Prostate gland (tissue), 2 donors: ENCODE data around the gene CALM3. TPM values are rescaled to one million over a fixed set of nuclear protein-coding genes. Genes with fewer than 3 reads are reported as not detected.
"Not testable (repeated sequence)": the region's sequence is repeated elsewhere in the genome, so short reads cannot be mapped to it uniquely, and the experiment has no call there.

Source experiments
- DNase-seq: peaks from one replicate; pipeline ENCODE4 v3.0.0-alpha.2; 2019; ENCODE audit warnings: low spot score
- H3K27ac ChIP-seq, 2 donors: fragments of 200-600 bp; sonication (generic); 2 replicates each; pipeline ENCODE4 v1.5.1; 2017 to 2019
- H3K27me3 ChIP-seq: fragments of 200-600 bp; sonication (generic); replicated peaks from 2 replicates; pipeline ENCODE4 v1.5.1; 2019; ENCODE audit not compliant: insufficient read depth
- H3K36me3 ChIP-seq, 2 donors: fragments of 200-600 bp; sonication (generic); 1 replicate in 1 of 2; 2 replicates in 1 of 2; pipeline versions ENCODE4 v1.5.1 to v1.8.1; 2017 to 2019
- H3K4me1 ChIP-seq: fragments of 200-600 bp; sonication (generic); replicated peaks from 2 replicates; pipeline ENCODE4 v1.5.1; 2019
- H3K4me3 ChIP-seq, 2 donors: fragments of 200-600 bp; sonication (generic); 2 replicates each; pipeline ENCODE4 v1.5.1; 2017 to 2019
- H3K9me3 ChIP-seq: fragments of 200-600 bp; sonication (generic); 2 replicates; pipeline ENCODE4 v1.5.1; 2017
- POLR2A ChIP-seq: fragments of 450-650 bp; IDR thresholded peaks from one replicate; pipeline ENCODE4 v1.6.1; 2016; ENCODE audit warnings: antibody characterized with exemption, mild to moderate bottlenecking
- POLR2AphosphoS5 ChIP-seq: sonication (generic); formaldehyde crosslinking; IDR thresholded peaks from one replicate; pipeline ENCODE4 v1.6.1; 2017; ENCODE audit warnings: antibody characterized with exemption
- WGBS: methylation state at CpG from one replicate; pipeline ENCODE4 v1.1.5; 2018; 5-methylcytosine and 5-hydroxymethylcytosine counted together
- intact Hi-C: fragments of 100-400 bp; cut with DNase I; formaldehyde crosslinking; loops from one replicate; pipeline ENCODE4 v1.14.2; 2022
- total RNA-seq, 2 donors: library from RNA; depleted of rRNA; stranded (reverse); fragments of >200 nt; gene quantifications; one replicate each; pipeline ENCODE4 v1.1.0, GENCODE V29; 2016
- TF ChIP-seq, protein P1 (sequence below), 4 experiments: fragments of 200-600 bp in 2 of 4; fragments of 450-650 bp in 2 of 4; sonication (generic) in 2 of 4; IDR thresholded peaks; 1 replicate in 3 of 4; 2 replicates in 1 of 4; pipeline ENCODE4 v1.5.1; 2016 to 2019; ENCODE audit warnings: antibody characterized with exemption in 4 of 4, mild to moderate bottlenecking in 2 of 4, moderate library complexity in 2 of 4

The CALM3 gene
- total RNA-seq, 2 donors from 2014 or later = 166 to 171 TPM

DNA sequence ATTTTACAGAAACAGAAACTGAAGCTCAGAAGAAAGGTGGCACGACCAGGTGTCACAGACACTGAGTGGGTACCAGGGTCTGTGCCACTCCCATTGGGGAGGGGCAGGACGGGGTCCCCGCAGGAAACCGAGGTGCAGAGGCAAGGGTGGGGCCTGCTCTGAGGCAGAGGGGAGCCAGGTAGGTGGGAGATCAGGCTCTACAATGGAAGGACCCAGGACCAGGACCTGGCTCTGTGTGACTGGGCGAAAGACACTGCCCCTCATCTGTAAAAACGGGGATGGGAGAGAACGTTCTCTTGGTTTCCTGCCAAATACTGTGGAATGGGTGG, 21.0 kb downstream of the CALM3 start:
- no peaks in the 10 kb centered on the region for H3K4me1 ChIP-seq
- WGBS = 56% methylated on average over 7 of the region's 7 CpGs
- no peak for TF ChIP-seq POLR2AphosphoS5
- TF ChIP-seq, protein P1, sequence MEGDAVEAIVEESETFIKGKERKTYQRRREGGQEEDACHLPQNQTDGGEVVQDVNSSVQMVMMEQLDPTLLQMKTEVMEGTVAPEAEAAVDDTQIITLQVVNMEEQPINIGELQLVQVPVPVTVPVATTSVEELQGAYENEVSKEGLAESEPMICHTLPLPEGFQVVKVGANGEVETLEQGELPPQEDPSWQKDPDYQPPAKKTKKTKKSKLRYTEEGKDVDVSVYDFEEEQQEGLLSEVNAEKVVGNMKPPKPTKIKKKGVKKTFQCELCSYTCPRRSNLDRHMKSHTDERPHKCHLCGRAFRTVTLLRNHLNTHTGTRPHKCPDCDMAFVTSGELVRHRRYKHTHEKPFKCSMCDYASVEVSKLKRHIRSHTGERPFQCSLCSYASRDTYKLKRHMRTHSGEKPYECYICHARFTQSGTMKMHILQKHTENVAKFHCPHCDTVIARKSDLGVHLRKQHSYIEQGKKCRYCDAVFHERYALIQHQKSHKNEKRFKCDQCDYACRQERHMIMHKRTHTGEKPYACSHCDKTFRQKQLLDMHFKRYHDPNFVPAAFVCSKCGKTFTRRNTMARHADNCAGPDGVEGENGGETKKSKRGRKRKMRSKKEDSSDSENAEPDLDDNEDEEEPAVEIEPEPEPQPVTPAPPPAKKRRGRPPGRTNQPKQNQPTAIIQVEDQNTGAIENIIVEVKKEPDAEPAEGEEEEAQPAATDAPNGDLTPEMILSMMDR (IDR thresholded peaks at IDR 0.05) = no peak
- intact Hi-C loops = no loop called here
- no peaks in the 10 kb centered on the region for H3K36me3 ChIP-seq
- H3K4me3 ChIP-seq = no peak overlapping the region
- H3K27ac ChIP-seq = no peak overlapping the region
- no peaks in the 10 kb centered on the region for H3K9me3 ChIP-seq
- no peak for DNase-seq
- H3K27me3 ChIP-seq = no peaks in the 10 kb centered on the region

DNA sequence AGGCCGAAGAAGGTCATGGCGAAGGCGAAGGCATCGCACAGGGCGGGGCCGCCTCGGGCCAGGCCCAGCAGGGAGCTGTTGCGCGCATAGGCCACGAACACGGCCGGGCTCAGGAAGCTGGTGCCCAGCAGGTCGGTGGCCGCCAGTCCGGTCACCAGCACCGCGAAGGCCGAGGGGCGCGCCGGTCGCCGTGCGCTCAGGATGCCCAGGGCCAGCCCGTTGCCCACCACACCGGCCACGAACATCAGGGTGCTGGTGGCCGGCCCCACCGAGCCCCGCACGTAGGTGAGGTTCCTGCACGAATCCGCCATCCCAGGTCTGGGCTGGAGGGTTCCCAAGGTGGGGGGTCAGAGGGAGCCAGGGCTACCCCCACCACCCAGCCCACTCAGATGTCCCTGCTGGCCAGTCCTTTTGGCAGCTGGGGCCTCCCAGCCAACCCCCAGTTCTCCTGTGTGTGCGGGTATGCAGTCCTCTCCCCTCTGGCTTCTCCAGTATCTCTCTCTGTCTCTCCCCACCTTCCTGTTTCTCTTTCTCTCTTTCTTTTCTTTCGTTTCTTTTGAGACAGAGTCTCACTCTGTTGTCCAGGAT, 22.9 kb downstream of the CALM3 start:
- TF ChIP-seq, protein P1 (IDR thresholded peaks at IDR 0.05) = no peak
- TF ChIP-seq POLR2A (no peak), POLR2AphosphoS5 (no peak)
- no peaks in the 10 kb centered on the region for H3K36me3 ChIP-seq
- no peaks in the 10 kb centered on the region for H3K27me3 ChIP-seq
- H3K4me3 ChIP-seq = no peak overlapping the region
- no peaks in the 10 kb centered on the region for H3K4me1 ChIP-seq
- DNase-seq = no peak
- H3K27ac ChIP-seq = no peak overlapping the region
- 95% methylated on average over 35 of the region's 35 CpGs for WGBS
- intact Hi-C loops = no loop called here
- no peaks in the 10 kb centered on the region for H3K9me3 ChIP-seq

DNA sequence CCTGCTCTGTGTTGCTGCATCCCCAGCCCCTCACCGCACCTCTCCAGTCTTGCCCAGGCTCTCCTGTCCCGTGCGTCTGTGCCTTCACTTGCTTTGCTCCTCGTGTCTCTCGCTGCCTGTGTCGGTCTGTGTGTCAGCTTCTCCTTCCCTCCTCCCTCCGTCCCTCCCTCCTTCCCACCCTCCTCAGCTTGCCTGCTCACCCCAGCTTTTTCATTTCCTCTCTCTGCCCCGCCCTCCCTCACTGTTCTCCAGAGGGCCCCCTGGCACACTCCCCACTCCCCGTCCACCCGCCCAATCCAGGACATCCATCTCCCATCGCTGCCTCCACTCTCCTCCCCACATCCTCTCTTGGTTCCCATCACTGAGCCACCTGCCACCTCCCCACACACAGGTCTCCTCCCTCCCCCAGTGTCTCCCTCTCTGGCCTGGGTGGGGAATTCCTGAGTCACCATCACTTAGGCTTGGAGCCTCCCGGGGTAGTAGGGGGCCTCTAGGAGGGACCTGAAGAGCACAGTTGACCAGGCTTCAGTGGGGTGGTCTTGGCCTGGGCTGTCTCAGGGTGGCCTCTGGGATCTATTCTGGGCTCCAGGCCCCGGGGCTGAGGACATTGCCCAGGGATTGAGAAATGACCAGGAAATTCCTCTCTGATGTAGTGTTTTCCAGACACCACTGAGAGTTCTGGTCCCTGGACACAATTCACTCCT, 24.0 kb downstream of the CALM3 start, which contains the start of gene PTGIR:
Gene PTGIR, minus strand, starts transcription at position 132 of the 704 bp plus-strand sequence. CDS start 864 bp downstream, outside the sequence.
- TF ChIP-seq POLR2A = no peak
- TF ChIP-seq, protein P1 (IDR thresholded peaks at IDR 0.05) = no peak
- TF ChIP-seq POLR2AphosphoS5 = no peak
- WGBS = 26% methylated on average over 13 of the region's 13 CpGs
- H3K9me3 ChIP-seq = no peaks in the 10 kb centered on the region
- no peak for DNase-seq
- H3K27ac ChIP-seq = no peak within 1 kb of the TSS
- no peaks in the 10 kb centered on the region for H3K4me1 ChIP-seq
- H3K4me3 ChIP-seq = no peak within 1 kb of the TSS
- H3K27me3 ChIP-seq = no peaks in the 10 kb centered on the region
- intact Hi-C loops = no loop called here
- H3K36me3 ChIP-seq = no peaks in the 10 kb centered on the region

DNA sequence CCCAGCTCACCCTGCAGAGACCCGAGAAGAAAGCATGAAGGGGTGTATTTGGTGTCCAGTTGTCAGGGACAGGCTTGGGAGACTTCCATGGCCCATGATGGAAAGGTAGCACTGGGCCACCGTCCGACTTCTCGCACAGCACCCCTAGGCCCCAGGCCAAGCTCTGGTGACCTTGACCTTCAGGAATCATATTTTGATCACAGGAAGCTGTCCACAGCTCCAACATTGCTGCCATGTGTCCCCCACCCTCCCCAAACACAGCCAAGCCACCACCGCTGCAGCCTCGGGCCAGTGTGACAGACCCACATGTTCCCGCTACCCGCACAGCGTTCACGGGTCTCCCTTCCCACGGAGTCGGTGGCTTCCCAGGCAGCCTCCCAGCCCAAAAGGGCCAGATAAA, 24.6 kb downstream of the CALM3 start:
- Histone ChIP-seq H3K36me3 (no peaks in the 10 kb centered on the region), H3K9me3 (no peaks in the 10 kb centered on the region), H3K4me3 (no peak overlapping the region), H3K27me3 (peaks cover 2% of the 10 kb centered on the region), H3K27ac (no peak overlapping the region), H3K4me1 (no peaks in the 10 kb centered on the region)
- TF ChIP-seq POLR2A (no peak), POLR2AphosphoS5 (no peak)
- TF ChIP-seq, protein P1 (IDR thresholded peaks at IDR 0.05) = no peak
- intact Hi-C loops = no loop called here
- WGBS = 90% methylated on average over 12 of the region's 12 CpGs
- no peak for DNase-seq

DNA sequence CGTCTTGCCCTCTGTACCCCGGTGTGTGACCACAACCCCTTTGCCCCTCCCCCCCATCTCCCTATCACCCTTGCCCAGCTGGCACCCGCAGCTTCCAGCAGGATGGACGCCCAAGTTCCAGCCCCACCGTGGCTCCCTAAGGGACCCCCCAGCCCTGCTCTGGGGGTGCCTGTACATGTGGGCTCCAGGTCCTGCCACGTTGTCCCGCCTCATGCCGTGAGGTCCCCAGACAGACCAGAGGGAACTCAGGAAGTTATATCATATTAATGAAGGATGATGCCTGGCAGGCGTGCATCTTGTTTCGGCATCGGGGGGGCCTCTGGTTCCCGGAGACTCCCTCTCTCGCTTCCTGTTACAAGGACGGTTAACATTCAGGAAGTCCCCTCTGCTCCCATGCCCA, 25.3 kb downstream of the CALM3 start:
- H3K36me3 ChIP-seq = no peaks in the 10 kb centered on the region
- no peaks in the 10 kb centered on the region for H3K9me3 ChIP-seq
- H3K27me3 ChIP-seq = peaks cover 2% of the 10 kb centered on the region
- DNase-seq = no peak
- WGBS = 83% methylated on average over 14 of the region's 14 CpGs
- no peak overlapping the region for H3K27ac ChIP-seq
- no peaks in the 10 kb centered on the region for H3K4me1 ChIP-seq
- intact Hi-C loops = no loop called here
- no peak for TF ChIP-seq POLR2AphosphoS5
- TF ChIP-seq, protein P1 (IDR thresholded peaks at IDR 0.05) = no peak
- no peak for TF ChIP-seq POLR2A
- no peak overlapping the region for H3K4me3 ChIP-seq

DNA sequence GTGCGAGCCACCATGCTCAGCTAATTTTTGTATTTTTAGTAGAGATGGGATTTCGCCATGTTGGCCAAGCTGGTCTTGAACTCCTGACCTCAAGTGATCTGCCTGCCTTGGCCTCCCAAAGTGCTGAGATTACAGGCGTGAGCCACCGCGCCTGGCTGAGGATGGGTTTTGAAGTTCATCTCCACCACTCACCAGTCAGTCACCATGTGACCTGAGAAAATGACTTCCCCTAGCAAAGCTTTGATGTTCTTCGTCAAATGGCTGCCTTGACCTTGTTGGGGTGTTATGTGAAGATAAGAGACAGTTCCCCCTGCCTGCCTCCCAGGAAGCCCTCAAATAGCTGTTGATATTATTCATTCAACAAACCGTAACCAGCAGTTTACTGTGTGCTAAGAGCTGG, 27.8 kb downstream of the CALM3 start:
- 93% methylated on average over 7 of the region's 7 CpGs for WGBS
- H3K4me1 ChIP-seq, H3K36me3 ChIP-seq, H3K27ac ChIP-seq, H3K9me3 ChIP-seq, DNase-seq, intact Hi-C loops, H3K4me3 ChIP-seq, H3K27me3 ChIP-seq: not testable (repeated sequence)
